ENCODE results near the gene GLTPD2.
"Not testable (repeated sequence)": the region's sequence is repeated elsewhere in the genome, so short reads cannot be mapped to it uniquely, and the experiment has no call there.

GLTPD2 gene

GRCh38 chr17:4827399-4827798 is 38.6 kb downstream of the GLTPD2 start:
- no peaks in the 10 kb centered on the region for H3K9me2 ChIP-seq (replicated peaks; ENCODE audit: insufficient read depth, low read length)
- no peaks in the 10 kb centered on the region for H3K9me3 ChIP-seq (ENCODE audit: insufficient read depth, low read length)
- no peak overlapping the region for H3K4me2 ChIP-seq (ENCODE audit: low read depth, low read length, poor library complexity, severe bottlenecking)
- H3K27me3 ChIP-seq (ENCODE audit: low read length): no peaks in the 10 kb centered on the region
- H2AFZ ChIP-seq (ENCODE audit: low read depth, low read length, severe bottlenecking): no peak overlapping the region
- no peak overlapping the region for H3K27ac ChIP-seq (ENCODE audit: low read depth, low read length)
- H3K4me3 ChIP-seq (ENCODE audit: insufficient read depth, low read length, poor library complexity, severe bottlenecking): no peak overlapping the region
- no peaks in the 10 kb centered on the region for H4K20me1 ChIP-seq (ENCODE audit: low read depth, low read length)
- no peaks in the 10 kb centered on the region for H3K36me3 ChIP-seq (ENCODE audit: low read length)
- no peaks in the 10 kb centered on the region for H3F3A ChIP-seq (ENCODE audit: insufficient read depth)
- TF ChIP-seq CTCF (IDR thresholded peaks at IDR 0.05; ENCODE audit: insufficient read depth, low read length, poor library complexity, severe bottlenecking): no peak
- TF ChIP-seq EZH2phosphoT487 (conservative IDR thresholded peaks at IDR 0.05; ENCODE audit: low read length): no peak
- no peaks in the 10 kb centered on the region for H3K79me2 ChIP-seq (ENCODE audit: insufficient read depth, low read length)
- no peak overlapping the region for H3K9ac ChIP-seq (ENCODE audit: low read length)

DNA sequence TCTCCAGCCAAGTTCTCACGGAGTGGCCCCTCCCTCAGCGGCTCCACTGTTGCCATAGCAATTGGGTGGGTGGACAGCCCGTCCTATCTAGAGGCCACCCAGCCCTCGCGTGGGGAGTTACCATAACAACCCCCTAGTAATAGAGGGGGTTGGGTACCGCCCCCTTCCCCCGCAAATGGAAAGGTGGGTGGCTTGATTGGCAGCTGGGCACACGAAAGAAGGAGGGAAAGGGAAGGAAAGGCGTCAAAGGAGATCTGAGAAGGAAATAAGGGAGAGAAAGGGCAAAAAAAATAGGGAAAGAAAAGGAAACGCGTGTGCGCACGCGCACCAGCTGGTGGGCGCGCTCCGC is 44.0 kb downstream of the GLTPD2 start:
- Histone ChIP-seq H3K4me2 (ENCODE audit: low read depth, low read length, poor library complexity, severe bottlenecking) (peak overlapping the region; percentile 83), H2AFZ (ENCODE audit: low read depth, low read length, severe bottlenecking) (peak overlapping the region; percentile 99), H3K79me2 (ENCODE audit: insufficient read depth, low read length) (peaks cover 34% of the 10 kb centered on the region), H3K9ac (ENCODE audit: low read length) (peak overlapping the region; percentile 90), H3K4me3 (ENCODE audit: insufficient read depth, low read length, poor library complexity, severe bottlenecking) (peak overlapping the region; percentile 81)
- H4K20me1 ChIP-seq (ENCODE audit: low read depth, low read length); H3K27me3 ChIP-seq (ENCODE audit: low read length); H3F3A ChIP-seq (ENCODE audit: insufficient read depth); H3K36me3 ChIP-seq (ENCODE audit: low read length); H3K27ac ChIP-seq (ENCODE audit: low read depth, low read length); H3K9me2 ChIP-seq (replicated peaks; ENCODE audit: insufficient read depth, low read length); H3K9me3 ChIP-seq (ENCODE audit: insufficient read depth, low read length): not testable (repeated sequence)

DNA sequence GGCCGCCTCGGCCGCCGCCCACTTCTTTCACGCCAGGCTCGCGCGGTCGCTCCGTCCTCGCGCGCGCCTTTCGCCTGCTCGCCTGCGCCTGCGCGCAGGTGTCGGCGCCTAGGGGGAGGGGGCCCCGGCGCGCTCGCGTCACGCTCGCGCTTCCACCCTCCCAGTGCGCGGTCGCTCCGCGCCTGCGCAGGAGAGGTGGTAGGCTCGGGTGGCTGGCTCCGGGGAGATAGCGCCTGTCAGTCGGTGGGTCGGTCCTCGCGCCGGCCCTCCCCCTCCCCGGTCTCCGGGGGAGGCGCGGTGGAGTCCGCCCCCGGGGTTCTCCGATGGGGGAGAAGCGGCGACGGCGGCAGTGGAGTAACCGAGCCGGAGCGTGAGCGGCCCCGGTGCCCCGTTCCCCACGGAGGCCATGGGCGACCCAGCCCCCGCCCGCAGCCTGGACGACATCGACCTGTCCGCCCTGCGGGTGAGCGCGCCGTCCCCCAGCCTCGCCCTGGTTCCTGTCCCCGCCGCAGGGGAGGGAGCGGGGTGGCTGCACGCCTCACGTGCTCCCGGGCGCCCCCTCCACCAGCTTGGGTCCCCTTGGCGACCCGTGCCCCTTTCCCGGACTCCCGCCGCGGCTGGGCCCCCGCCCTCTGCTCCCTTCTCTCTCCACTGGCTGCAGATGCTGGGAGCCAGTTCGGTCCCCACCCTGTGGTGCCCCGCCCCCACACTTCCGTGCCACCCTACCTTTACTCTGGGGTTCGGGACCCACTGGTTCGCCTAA is 44.6 kb downstream of the GLTPD2 start, which contains the start of gene MINK1:
TSS of gene MINK1 (plus strand) at position 163 of the 763 bp plus-strand sequence. CDS start at position 407, 244 bp downstream.
- Histone ChIP-seq H3F3A (ENCODE audit: insufficient read depth) (0 out of 2 replicates have a peak, but pooled peaks cover 6% of the 10 kb centered on the region), H3K9me2 (replicated peaks; ENCODE audit: insufficient read depth, low read length) (no peaks in the 10 kb centered on the region), H3K36me3 (ENCODE audit: low read length) (no peaks in the 10 kb centered on the region), H3K9ac (ENCODE audit: low read length) (peak within 1 kb of the TSS; percentile 90), H4K20me1 (ENCODE audit: low read depth, low read length) (no peaks in the 10 kb centered on the region), H3K27me3 (ENCODE audit: low read length) (no peaks in the 10 kb centered on the region), H2AFZ (ENCODE audit: low read depth, low read length, severe bottlenecking) (peak within 1 kb of the TSS; percentile 99), H3K79me2 (ENCODE audit: insufficient read depth, low read length) (peaks cover 35% of the 10 kb centered on the region), H3K27ac (ENCODE audit: low read depth, low read length) (peak within 1 kb of the TSS; percentile 21; the same call in 1 of the 2 replicates), H3K4me3 (ENCODE audit: insufficient read depth, low read length, poor library complexity, severe bottlenecking) (peak within 1 kb of the TSS; percentile 81), H3K4me2 (ENCODE audit: low read depth, low read length, poor library complexity, severe bottlenecking) (peak within 1 kb of the TSS; percentile 83), H3K9me3 (ENCODE audit: insufficient read depth, low read length) (no peaks in the 10 kb centered on the region)
- TF ChIP-seq EZH2phosphoT487 (conservative IDR thresholded peaks at IDR 0.05; ENCODE audit: low read length): no peak
- no peak for TF ChIP-seq CTCF (IDR thresholded peaks at IDR 0.05; ENCODE audit: insufficient read depth, low read length, poor library complexity, severe bottlenecking)
